Astrocyte of the cerebellum (primary cell): Measurements from ENCODE around the gene CHD8.

ENCODE experiments used
- DNase-seq: peaks from one replicate; pipeline ENCODE4 v3.0.0-alpha.2; 2011; ENCODE audit warnings: low read depth
- H3K4me3 ChIP-seq: 2 replicates; pipeline ENCODE4 v1.5.1; 2011; ENCODE audit warnings: mild to moderate bottlenecking, low read depth, low read length, moderate library complexity
- in situ Hi-C: cut with HindIII; loops from 2 replicates; pipeline ENCODE4 v1.10.0; 2017; ENCODE audit warnings: low sequenced_read_pairs
- TF ChIP-seq, protein P1 (sequence below): IDR thresholded peaks from 2 replicates; pipeline ENCODE4 v1.5.1; 2012; ENCODE audit warnings: low read length, low read depth, moderate library complexity, mild to moderate bottlenecking; ENCODE audit errors: missing control alignments

Gene CHD8

GRCh38 chr14:21385188-21385904, 70.6 kb downstream of the CHD8 start:
- TF ChIP-seq, protein P1, sequence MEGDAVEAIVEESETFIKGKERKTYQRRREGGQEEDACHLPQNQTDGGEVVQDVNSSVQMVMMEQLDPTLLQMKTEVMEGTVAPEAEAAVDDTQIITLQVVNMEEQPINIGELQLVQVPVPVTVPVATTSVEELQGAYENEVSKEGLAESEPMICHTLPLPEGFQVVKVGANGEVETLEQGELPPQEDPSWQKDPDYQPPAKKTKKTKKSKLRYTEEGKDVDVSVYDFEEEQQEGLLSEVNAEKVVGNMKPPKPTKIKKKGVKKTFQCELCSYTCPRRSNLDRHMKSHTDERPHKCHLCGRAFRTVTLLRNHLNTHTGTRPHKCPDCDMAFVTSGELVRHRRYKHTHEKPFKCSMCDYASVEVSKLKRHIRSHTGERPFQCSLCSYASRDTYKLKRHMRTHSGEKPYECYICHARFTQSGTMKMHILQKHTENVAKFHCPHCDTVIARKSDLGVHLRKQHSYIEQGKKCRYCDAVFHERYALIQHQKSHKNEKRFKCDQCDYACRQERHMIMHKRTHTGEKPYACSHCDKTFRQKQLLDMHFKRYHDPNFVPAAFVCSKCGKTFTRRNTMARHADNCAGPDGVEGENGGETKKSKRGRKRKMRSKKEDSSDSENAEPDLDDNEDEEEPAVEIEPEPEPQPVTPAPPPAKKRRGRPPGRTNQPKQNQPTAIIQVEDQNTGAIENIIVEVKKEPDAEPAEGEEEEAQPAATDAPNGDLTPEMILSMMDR: no peak
- in situ Hi-C loops: no loop called here
- no peak for DNase-seq
- H3K4me3 ChIP-seq: no peak overlapping the region

GRCh38 chr14:21384494-21384851, 71.5 kb downstream of the CHD8 start:
- no peak for DNase-seq
- TF ChIP-seq, protein P1: no peak
- in situ Hi-C loops: no loop called here
- peak overlapping the region; percentile 78 for H3K4me3 ChIP-seq

DNA sequence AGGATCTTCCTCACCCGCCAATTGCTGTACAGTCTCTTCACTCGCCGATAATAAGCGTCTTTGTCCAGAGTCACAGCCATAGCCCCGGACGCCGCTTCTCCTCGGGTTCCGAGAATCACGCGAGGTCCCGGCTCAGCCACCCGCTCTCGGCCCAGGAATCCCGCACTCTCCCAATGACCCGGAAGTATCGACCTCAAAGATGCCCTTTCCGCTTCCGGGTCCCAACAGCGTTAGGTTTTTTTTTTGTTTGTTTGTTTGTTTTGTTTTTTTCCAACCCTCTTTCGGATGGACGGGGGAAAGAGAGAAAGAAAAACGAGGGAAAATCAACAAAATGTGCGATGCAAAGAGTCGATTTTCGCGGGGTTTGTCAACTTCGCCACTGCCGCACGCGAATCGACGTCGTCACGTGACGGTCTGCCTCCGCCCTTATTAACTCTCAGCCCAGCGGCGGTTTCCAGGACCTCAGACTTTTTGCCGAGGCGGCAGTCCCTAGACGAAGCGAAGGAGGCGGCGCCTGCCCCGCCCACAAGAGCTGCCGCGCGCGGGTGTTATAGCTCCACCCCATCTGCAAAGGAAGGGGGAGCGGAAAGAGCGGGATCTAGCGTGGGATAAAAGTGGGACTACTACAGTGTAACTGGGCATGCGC, 72.0 kb downstream of the CHD8 start, which contains the start of gene SUPT16H:
SUPT16H (minus strand) TSS at position 172 of the 646 bp plus-strand sequence; CDS start at position 80, 92 bp downstream.
- H3K4me3 ChIP-seq: peak within 1 kb of the TSS; percentile 78
- in situ Hi-C loops: no loop called here
- peak; percentile 94 for DNase-seq
- TF ChIP-seq, protein P1: no peak

- no peak for DNase-seq
- TF ChIP-seq, protein P1: no peak
- peak overlapping the region; percentile 78 for H3K4me3 ChIP-seq
- in situ Hi-C loops: no loop called here
These were observed 72.8 kb downstream of the CHD8 start for GRCh38 chr14:21382886-21383847.

DNA sequence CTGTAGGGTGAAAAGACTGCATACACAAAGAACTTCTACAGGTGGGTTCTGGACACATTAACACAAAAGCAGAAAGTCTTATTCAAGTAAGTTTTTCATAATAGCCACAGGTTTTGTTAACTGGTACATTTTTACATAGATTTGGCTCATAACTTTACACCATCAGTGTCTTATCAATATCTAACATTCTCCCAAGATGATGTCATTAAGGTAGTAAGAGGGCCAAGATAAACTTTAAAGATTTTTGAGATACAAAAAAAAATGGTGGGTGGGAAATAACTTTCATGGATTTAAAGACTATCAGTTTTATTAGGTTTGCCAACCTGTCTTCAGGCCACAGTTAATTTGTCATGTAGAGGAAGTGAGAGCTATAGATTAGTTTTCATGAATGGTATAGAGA, 73.8 kb downstream of the CHD8 start:
- H3K4me3 ChIP-seq: no peak overlapping the region
- in situ Hi-C loops: no loop called here

More for the DNA sequence above, 73.8 kb downstream of the CHD8 start:
- TF ChIP-seq, protein P1: no peak
- no peak for DNase-seq
